Breast epithelium (tissue), 3 donors: ENCODE measurements around the gene DYDC2.

Experiments
- CTCF ChIP-seq, 3 donors: fragments of 450-650 bp; IDR thresholded peaks; one replicate each; pipeline ENCODE4 v1.5.1; 2016 to 2017; ENCODE audit warnings: antibody characterized with exemption in 3 of 3, mild to moderate bottlenecking in 3 of 3, moderate library complexity in 3 of 3
- POLR2A ChIP-seq: fragments of 450-650 bp; IDR thresholded peaks from one replicate; pipeline ENCODE4 v1.6.1; 2016; ENCODE audit warnings: antibody characterized with exemption, mild to moderate bottlenecking, moderate library complexity
- POLR2AphosphoS5 ChIP-seq, 3 donors: sonication (generic); formaldehyde crosslinking; IDR thresholded peaks; one replicate each; pipeline ENCODE4 v1.6.1; 2017; ENCODE audit warnings: antibody characterized with exemption in 3 of 3

GRCh38 chr10:80371467-80371866 lies 14.9 kb downstream of the DYDC2 start:
- TF ChIP-seq CTCF (IDR thresholded peaks at IDR 0.05), result no peak
- no peak for TF ChIP-seq POLR2A
- TF ChIP-seq POLR2AphosphoS5 (IDR thresholded peaks at IDR 0.05), result no peak
